Mesenchymal stem cell (in vitro differentiated cells and primary cell): ENCODE measurements around the gene RUFY3.

Experiments used
- DNase-seq: peaks from one replicate; pipeline ENCODE4 v3.0.0-alpha.2; 2013
- H2AFZ ChIP-seq: one replicate; pipeline ENCODE4 v1.6.1; 2013; ENCODE audit warnings: low read depth, mild to moderate bottlenecking, control low read depth, inconsistent platforms, low read length, moderate library complexity
- H2AK5ac ChIP-seq: 2 replicates; pipeline ENCODE4 v1.6.1; 2013; ENCODE audit warnings: low read length, moderate library complexity, mild to moderate bottlenecking, inconsistent platforms; ENCODE audit not compliant: severe bottlenecking
- H2BK120ac ChIP-seq: one replicate; pipeline ENCODE4 v1.6.1; 2013; ENCODE audit warnings: low read depth, mild to moderate bottlenecking, inconsistent platforms, low read length, moderate library complexity
- H2BK12ac ChIP-seq, 2 experiments: one replicate each; pipeline ENCODE4 v1.6.1; 2013; ENCODE audit warnings: inconsistent platforms in 2 of 2, low read length in 2 of 2, mild to moderate bottlenecking in 2 of 2, moderate library complexity in 2 of 2, control low read depth in 1 of 2
- H2BK15ac ChIP-seq: one replicate; pipeline ENCODE4 v1.6.1; 2013; ENCODE audit warnings: mild to moderate bottlenecking, low read depth, inconsistent platforms; ENCODE audit not compliant: poor library complexity, severe bottlenecking
- H2BK5ac ChIP-seq: 2 replicates; pipeline ENCODE4 v1.6.1; 2013; ENCODE audit warnings: low read depth, mild to moderate bottlenecking, low read length, control low read depth, inconsistent platforms; ENCODE audit not compliant: poor library complexity, severe bottlenecking
- H3K14ac ChIP-seq, 2 experiments: one replicate each; pipeline ENCODE4 v1.6.1; 2013; ENCODE audit warnings: inconsistent platforms in 2 of 2, low read length in 2 of 2, control low read depth in 1 of 2, mild to moderate bottlenecking in 1 of 2, moderate library complexity in 1 of 2
- H3K18ac ChIP-seq, 2 experiments: one replicate each; pipeline ENCODE4 v1.6.1; 2013; ENCODE audit warnings: inconsistent platforms in 2 of 2, low read length in 2 of 2, control low read depth in 1 of 2, low read depth in 1 of 2, mild to moderate bottlenecking in 1 of 2
- H3K23ac ChIP-seq, 2 experiments: one replicate each; pipeline ENCODE4 v1.6.1; 2013; ENCODE audit warnings: inconsistent platforms in 2 of 2, low read length in 2 of 2, mild to moderate bottlenecking in 2 of 2, moderate library complexity in 2 of 2, control low read depth in 1 of 2
- H3K27ac ChIP-seq: 2 replicates; pipeline ENCODE4 v1.5.1; 2013; ENCODE audit warnings: mild to moderate bottlenecking, moderate library complexity, low read length, control low read depth, inconsistent platforms; ENCODE audit not compliant: poor library complexity, severe bottlenecking
- H3K27me3 ChIP-seq, 2 experiments: 2 replicates each; pipeline versions ENCODE4 v1.6.1 to v1.7.0; 2013; ENCODE audit warnings: low read length in 2 of 2, mild to moderate bottlenecking in 2 of 2, moderate library complexity in 2 of 2, control low read depth in 1 of 2, inconsistent platforms in 1 of 2; ENCODE audit not compliant: control insufficient read depth in 1 of 2, insufficient read depth in 1 of 2
- H3K36me3 ChIP-seq, 2 experiments: 2 replicates each; pipeline versions ENCODE4 v1.6.1 to v1.7.0; 2013; ENCODE audit warnings: low read length in 2 of 2, control low read depth in 1 of 2, inconsistent platforms in 1 of 2, low read depth in 1 of 2, mild to moderate bottlenecking in 1 of 2; ENCODE audit not compliant: insufficient read depth in 2 of 2, control insufficient read depth in 1 of 2
- H3K4ac ChIP-seq, 2 experiments: one replicate each; pipeline ENCODE4 v1.6.1; 2013; ENCODE audit warnings: inconsistent platforms in 2 of 2, low read length in 2 of 2, mild to moderate bottlenecking in 2 of 2, moderate library complexity in 2 of 2, control low read depth in 1 of 2, low read depth in 1 of 2
- H3K4me1 ChIP-seq: 2 replicates; pipeline ENCODE4 v1.6.1; 2013; ENCODE audit warnings: low read depth, low read length, control low read depth; ENCODE audit not compliant: control insufficient read depth, insufficient read depth
- H3K4me2 ChIP-seq: 2 replicates; pipeline ENCODE4 v1.6.1; 2013; ENCODE audit warnings: low read length, mild to moderate bottlenecking, inconsistent platforms; ENCODE audit not compliant: poor library complexity, severe bottlenecking
- H3K4me3 ChIP-seq, 2 experiments: 2 replicates each; pipeline versions ENCODE4 v1.5.1 to v1.7.0; 2013; ENCODE audit warnings: low read length in 2 of 2, mild to moderate bottlenecking in 2 of 2, control low read depth in 1 of 2, low read depth in 1 of 2; ENCODE audit not compliant: insufficient read depth in 1 of 2
- H3K79me1 ChIP-seq: replicated peaks from 2 replicates; pipeline ENCODE4 v1.6.1; 2013; ENCODE audit warnings: mild to moderate bottlenecking, control low read depth, low read length, inconsistent platforms; ENCODE audit not compliant: poor library complexity, severe bottlenecking
- H3K9ac ChIP-seq: 2 replicates; pipeline ENCODE4 v1.7.0; 2013; ENCODE audit warnings: mild to moderate bottlenecking, low read length, moderate library complexity
- H3K9me3 ChIP-seq: 2 replicates; pipeline ENCODE4 v1.7.0; 2013; ENCODE audit warnings: mild to moderate bottlenecking, low read length; ENCODE audit not compliant: control insufficient read depth
- H4K8ac ChIP-seq: one replicate; pipeline ENCODE4 v1.6.1; 2013; ENCODE audit warnings: inconsistent platforms, mild to moderate bottlenecking, low read length, moderate library complexity
- H4K91ac ChIP-seq: one replicate; pipeline ENCODE4 v1.6.1; 2013; ENCODE audit warnings: mild to moderate bottlenecking, low read length, inconsistent platforms
- WGBS: methylation state at CpG from one replicate; pipeline ENCODE4 v1.1.7; 2013; ENCODE audit warnings: mixed read lengths; 5-methylcytosine and 5-hydroxymethylcytosine counted together

RUFY3 gene

DNA sequence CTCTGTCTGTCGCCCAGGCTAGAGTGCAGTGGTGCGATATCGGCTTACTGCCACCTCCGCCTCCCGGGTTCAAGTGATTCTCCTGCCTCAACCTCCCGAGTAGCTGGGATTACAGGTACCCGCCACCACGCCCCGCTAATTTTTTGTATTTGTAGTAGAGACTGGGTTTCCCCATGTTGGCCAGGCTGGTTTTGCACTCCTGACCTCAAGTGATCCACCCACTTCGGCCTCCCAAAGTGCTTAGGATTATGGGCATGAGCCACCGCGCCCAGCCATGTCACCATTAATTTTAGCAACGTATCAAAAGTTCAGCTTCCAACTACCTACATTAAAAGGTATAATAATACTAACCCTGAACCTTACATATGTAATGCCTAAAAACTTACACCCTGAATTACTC, 34.4 kb upstream of the RUFY3 start:
- Histone ChIP-seq H3K9ac (peak overlapping the region; percentile 93), H2AK5ac (no peak overlapping the region), H3K4ac (peak overlapping the region in 1 of 2 experiments; percentile 27), H3K27ac (peak overlapping the region; percentile 94), H3K4me1 (peaks cover 3% of the 10 kb centered on the region), H2BK5ac (no peak overlapping the region), H2BK15ac (no peak overlapping the region), H3K36me3 (peaks cover 0 to 16% of the 10 kb centered on the region in 2 experiments), H2AFZ (peak overlapping the region; percentile 48), H2BK12ac (no peak overlapping the region), H3K4me2 (peak overlapping the region; percentile 60), H3K18ac (peak overlapping the region in 1 of 2 experiments; percentile 65), H4K8ac (peak overlapping the region; percentile 94), H3K4me3 (peak overlapping the region; percentile 36 to 87), H3K9me3 (no peaks in the 10 kb centered on the region), H3K14ac (no peak overlapping the region), H3K23ac (no peak overlapping the region), H2BK120ac (peak overlapping the region; percentile 64), H4K91ac (no peak overlapping the region), H3K79me1 (no peaks in the 10 kb centered on the region), H3K27me3 (no peaks in the 10 kb centered on the region)
- no peak for DNase-seq
- WGBS: 78% methylated on average over 13 of the region's 13 CpGs

DNA sequence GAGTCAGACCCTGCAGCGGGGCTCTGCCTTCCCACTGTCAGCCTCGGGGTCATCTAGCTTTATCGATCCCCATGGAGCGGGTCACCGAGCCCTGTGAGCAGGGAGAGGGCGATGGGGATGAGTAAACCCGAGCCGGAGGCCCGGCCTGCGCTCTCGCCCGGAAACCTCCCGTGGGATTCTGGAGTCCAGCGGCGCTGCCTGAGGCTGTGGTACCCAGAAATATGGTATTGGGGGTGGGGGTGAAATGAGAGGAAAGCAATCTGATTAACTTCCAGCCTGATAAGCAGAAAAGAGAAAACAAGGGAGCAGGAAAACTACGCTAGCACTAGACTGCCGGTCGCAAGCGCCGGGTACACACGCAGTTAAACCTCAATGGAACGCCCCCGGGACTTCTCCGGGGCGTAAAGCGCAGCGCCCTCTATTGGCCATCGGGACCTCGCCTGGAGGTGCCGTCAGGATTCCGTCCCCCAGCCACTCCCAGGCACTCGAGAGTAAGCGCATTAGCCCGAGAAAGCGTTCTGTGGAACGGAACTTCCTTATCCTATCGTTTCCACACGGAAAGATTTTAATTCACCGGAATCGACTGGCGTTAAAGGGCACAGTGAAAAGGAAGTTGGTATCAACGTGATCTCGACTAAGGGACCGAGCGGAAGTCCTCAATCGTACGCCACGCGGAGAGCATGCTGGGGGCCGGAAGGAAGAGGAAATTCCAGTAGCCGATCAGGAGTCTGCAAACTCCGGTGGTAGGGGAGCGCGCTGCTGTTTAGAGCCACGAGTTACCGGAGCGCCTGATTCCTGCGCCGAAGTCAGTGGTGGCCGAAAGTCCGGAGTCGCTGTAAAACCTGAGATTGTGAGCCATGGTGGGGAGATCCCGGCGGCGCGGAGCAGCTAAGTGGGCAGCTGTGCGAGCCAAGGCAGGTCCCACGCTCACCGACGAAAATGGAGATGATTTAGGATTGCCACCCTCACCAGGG, 33.7 kb upstream of the RUFY3 start, which contains the start of gene UTP3:
Gene UTP3, plus strand, starts transcription at position 712 of the 974 bp plus-strand sequence. Its CDS starts 146 bp downstream, at position 858.
- peak within 1 kb of the TSS; percentile 94 for H3K27ac ChIP-seq
- DNase-seq: peak; percentile 99
- H2AFZ ChIP-seq: peak within 1 kb of the TSS; percentile 49
- peaks cover 0 to 24% of the 10 kb centered on the region in 2 experiments for H3K36me3 ChIP-seq
- no peak within 1 kb of the TSS for H3K23ac ChIP-seq
- H3K4me3 ChIP-seq: peak within 1 kb of the TSS; percentile 87 to 93
- H2AK5ac ChIP-seq: no peak within 1 kb of the TSS
- no peaks in the 10 kb centered on the region for H3K27me3 ChIP-seq
- no peaks in the 10 kb centered on the region for H3K9me3 ChIP-seq
- peak within 1 kb of the TSS in 1 of 2 experiments; percentile 39 for H3K14ac ChIP-seq
- peak within 1 kb of the TSS; percentile 99 for H4K8ac ChIP-seq
- H2BK12ac ChIP-seq: no peak within 1 kb of the TSS
- H3K4me2 ChIP-seq: peak within 1 kb of the TSS; percentile 84
- H3K4ac ChIP-seq: peak within 1 kb of the TSS; percentile 29 to 89
- no peaks in the 10 kb centered on the region for H3K79me1 ChIP-seq
- WGBS: under 1% methylated on average over 70 of the region's 70 CpGs
- no peak within 1 kb of the TSS for H2BK5ac ChIP-seq
- H4K91ac ChIP-seq: peak within 1 kb of the TSS; percentile 77
- peak within 1 kb of the TSS; percentile 76 for H2BK120ac ChIP-seq
- H2BK15ac ChIP-seq: peak within 1 kb of the TSS; percentile 44
- H3K18ac ChIP-seq: peak within 1 kb of the TSS; percentile 81 to 82
- peak within 1 kb of the TSS; percentile 93 for H3K9ac ChIP-seq
- peaks cover 3% of the 10 kb centered on the region for H3K4me1 ChIP-seq

DNA sequence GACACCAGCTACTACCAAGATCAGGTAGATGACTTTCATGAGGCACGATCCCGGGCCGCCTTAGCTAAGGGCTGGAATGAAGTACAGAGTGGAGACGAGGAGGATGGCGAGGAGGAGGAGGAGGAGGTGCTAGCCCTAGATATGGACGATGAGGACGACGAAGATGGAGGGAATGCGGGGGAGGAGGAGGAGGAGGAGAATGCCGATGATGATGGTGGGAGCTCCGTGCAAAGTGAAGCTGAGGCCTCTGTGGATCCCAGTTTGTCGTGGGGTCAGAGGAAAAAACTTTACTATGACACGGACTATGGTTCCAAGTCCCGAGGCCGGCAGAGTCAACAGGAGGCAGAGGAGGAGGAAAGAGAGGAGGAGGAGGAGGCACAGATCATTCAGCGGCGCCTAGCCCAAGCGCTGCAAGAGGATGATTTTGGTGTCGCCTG, 33.0 kb upstream of the RUFY3 start:
- Histone ChIP-seq H2AFZ (peak overlapping the region; percentile 49), H3K4me1 (peaks cover 3% of the 10 kb centered on the region), H3K36me3 (peaks cover 0 to 27% of the 10 kb centered on the region in 2 experiments), H3K18ac (peak overlapping the region; percentile 81 to 82), H3K14ac (peak overlapping the region in 1 of 2 experiments; percentile 39), H2BK5ac (no peak overlapping the region), H2BK12ac (no peak overlapping the region), H4K8ac (peak overlapping the region; percentile 99), H2AK5ac (no peak overlapping the region), H3K4ac (peak overlapping the region; percentile 29 to 89), H3K79me1 (peaks cover 2% of the 10 kb centered on the region), H3K4me2 (peak overlapping the region; percentile 84), H4K91ac (peak overlapping the region; percentile 77), H3K4me3 (peak overlapping the region; percentile 87 to 93), H3K9me3 (no peaks in the 10 kb centered on the region), H3K9ac (peak overlapping the region; percentile 93), H3K23ac (no peak overlapping the region), H2BK120ac (peak overlapping the region; percentile 76), H2BK15ac (peak overlapping the region; percentile 44), H3K27me3 (no peaks in the 10 kb centered on the region), H3K27ac (peak overlapping the region; percentile 94)
- DNase-seq: no peak
- WGBS: 1% methylated on average over 19 of the region's 19 CpGs

DNA sequence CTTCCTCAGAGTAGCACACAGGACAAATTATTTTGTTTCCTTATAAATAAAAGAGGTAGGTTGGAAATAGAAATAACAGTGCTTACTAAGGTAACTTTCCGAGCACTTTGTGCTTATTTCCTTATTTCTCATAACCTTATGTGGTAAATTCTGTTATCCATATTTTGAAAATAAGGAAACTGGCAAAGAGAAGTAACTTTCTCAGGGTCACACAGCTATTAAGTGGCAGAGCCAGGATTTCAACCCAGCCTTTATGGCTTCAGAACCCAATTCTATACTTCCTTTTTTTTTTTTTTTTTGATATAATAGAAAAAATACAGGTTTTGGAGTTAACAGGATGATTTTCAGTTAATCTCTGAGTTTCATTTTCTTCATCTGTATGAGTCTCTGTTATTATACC, 30.1 kb upstream of the RUFY3 start:
- Histone ChIP-seq H3K79me1 (peaks cover 3% of the 10 kb centered on the region), H2AFZ (no peak overlapping the region), H2BK12ac (no peak overlapping the region), H3K9me3 (no peaks in the 10 kb centered on the region), H3K4me3 (peak overlapping the region in 1 of 2 experiments; percentile 37), H3K14ac (no peak overlapping the region), H2AK5ac (no peak overlapping the region), H3K4me2 (no peak overlapping the region), H3K18ac (no peak overlapping the region), H3K36me3 (peaks cover 0 to 30% of the 10 kb centered on the region in 2 experiments), H2BK5ac (no peak overlapping the region), H4K8ac (no peak overlapping the region), H3K27ac (no peak overlapping the region), H2BK15ac (no peak overlapping the region), H4K91ac (no peak overlapping the region), H3K4me1 (peaks cover 3% of the 10 kb centered on the region), H2BK120ac (no peak overlapping the region), H3K9ac (peak overlapping the region; percentile 23), H3K4ac (no peak overlapping the region), H3K23ac (no peak overlapping the region), H3K27me3 (no peaks in the 10 kb centered on the region)
- WGBS: no CpG with 5 or more reads among the region's 1 CpG
- no peak for DNase-seq
